HK-2 (cell line): Measurements from ENCODE around the gene SETBP1.

Experiments used
- DNase-seq: peaks from one replicate; pipeline ENCODE4 v3.0.0-alpha.2; 2018; ENCODE audit not compliant: unreplicated experiment

The SETBP1 gene

DNA sequence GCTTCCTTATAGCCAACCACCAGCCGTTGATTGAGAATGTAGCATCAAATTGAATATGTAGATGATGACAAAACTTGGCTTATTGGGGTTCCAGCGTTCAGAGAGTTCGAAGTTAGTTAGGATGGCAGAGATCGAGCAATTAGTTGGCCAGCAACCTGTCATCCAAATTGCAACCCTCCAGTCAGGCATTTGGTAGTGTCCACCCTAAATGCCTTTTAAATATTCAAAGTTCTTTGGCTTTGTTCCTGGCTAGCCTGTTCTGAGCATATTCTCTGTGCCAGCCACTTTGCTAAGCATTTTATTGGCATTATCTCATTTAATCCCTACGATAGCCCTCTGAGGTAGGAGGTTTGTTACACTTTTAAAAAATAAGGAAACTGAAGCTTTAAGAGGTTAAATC is 342.8 kb downstream of the SETBP1 start:
- DNase-seq = no peak

DNA sequence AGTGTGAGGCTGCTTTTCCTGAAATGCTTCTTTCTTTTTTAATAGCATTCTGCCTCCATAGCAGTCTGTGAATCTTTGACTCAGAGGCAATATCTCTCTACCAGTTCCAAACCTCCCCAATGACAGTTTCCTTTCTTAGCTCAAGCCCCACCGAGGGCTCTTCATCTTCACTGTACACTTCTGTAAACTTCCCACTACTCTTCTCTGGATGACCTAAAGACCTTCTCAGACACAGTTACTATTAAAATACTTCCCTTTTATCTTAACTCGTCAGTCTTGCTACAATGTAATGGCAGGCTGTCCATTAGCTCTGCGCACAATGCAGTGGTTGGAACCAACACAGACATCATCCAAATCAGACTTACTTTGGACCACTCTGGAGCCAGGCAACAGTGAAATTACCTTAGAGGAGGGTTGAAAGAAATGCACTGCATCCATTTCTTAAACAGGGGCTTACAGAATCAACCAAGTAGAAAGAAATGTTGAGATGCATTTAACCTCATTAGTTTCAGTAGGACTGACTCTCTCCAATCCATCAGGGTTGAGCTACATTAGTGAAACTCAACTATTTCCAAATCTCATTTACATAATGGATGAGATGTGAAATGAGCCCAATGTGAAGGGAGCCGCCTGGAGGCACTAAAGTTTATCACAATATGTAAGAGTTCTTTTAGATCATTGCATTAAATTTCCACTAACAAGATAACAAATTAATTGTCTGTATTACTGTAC is 343.8 kb downstream of the SETBP1 start:
- DNase-seq = no peak

DNA sequence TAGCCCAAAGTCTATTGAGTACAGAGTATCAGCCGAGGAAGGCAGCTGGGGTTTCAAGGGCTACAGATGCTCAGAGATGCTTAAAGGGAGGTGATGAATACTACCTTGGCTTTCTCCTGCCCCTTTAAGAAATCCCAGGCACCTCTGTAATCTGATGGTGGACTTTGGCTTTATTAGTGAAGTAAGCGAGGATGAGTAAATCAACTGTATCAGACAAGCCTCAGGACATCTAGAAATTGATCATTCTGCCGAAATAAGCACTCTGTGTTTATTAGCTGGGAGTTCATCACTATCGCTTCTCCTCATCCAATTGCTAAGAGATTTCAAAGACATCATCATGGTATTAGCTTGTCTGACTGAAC is 344.4 kb downstream of the SETBP1 start:
- DNase-seq = no peak

GRCh38 chr18:45026162-45026561 is 345.5 kb downstream of the SETBP1 start:
- DNase-seq = no peak

DNA sequence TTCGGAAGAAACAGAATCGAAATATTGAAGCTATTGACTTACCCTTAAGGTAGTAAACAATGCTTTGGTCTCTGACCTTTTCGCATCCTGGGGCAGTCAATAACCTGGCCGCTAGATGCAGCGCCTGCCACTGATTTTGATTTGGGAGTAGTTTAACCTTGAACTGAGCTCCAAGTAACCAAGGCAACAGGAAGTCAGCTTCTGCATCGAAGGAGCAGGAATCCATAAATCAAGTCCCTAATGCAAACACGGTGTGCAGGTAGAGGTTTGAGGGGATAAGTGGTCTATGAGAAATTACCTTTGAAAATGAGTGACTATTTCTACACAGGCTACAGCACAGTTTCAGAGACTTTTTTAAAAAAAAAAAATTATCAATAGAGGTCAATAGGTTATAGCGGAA is 353.5 kb downstream of the SETBP1 start:
- DNase-seq = no peak

DNA sequence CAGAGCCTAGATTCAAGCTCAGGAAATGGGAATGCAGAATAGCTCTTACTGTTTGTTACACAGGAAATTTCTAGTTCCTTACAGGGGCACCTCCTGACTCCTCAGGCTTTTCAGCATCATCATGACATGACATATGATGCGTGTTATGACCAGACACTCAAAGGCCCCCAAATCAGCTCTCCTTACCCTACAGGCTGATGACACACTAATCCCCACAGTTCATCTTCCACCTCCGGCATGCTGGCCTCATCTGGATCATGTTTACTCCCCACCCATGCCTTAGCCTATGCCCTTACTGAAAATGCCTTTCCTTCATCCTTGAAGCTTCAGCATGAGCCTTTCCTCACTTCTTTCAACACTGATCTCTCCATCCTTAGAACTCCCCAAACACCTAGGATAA is 356.9 kb downstream of the SETBP1 start:
- no peak for DNase-seq

DNA sequence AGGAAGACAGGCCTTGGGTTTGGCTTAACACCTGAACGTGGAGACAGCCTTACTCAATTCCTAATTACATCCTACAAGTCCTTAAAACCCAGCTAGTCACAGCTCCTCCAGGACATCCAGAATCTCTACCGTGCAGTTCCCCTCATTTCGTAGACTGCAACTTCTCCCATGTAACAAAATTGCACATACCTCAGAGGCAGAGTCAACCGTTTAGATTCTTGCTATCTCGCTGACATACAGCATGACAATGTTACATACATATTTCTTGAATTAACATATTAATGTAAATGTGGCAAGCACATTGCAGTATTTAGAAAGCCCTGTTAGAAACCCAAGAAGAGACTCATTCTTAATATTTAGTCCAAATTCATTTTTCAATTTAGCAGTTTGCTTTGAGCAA is 358.7 kb downstream of the SETBP1 start:
- DNase-seq = no peak

GRCh38 chr18:45040879-45041278 is 360.2 kb downstream of the SETBP1 start:
- DNase-seq = no peak

GRCh38 chr18:45044787-45045186 is 364.1 kb downstream of the SETBP1 start:
- DNase-seq = no peak

- DNase-seq = no peak
These were observed 365.5 kb downstream of the SETBP1 start for GRCh38 chr18:45046228-45046627.

DNA sequence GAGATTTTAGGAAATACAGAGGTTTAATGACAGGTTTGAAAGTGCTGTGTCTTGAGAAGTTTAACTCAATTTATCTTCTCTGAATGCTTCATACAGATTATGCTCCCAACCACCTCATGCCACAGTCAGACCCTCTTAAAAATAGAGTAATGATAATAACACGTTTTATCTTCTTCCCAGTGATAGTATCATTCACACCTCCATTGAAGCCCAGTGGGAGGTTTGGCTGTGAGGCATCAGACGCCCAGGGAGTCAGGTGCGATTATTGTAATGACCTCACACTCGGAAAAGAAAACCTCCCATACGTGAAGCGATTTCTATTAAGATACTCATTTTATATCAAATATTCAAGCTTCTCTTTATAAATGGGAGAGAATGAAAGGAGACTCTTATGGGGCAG is 366.3 kb downstream of the SETBP1 start:
- no peak for DNase-seq

GRCh38 chr18:45049578-45050319 is 369.1 kb downstream of the SETBP1 start:
- no peak for DNase-seq

DNA sequence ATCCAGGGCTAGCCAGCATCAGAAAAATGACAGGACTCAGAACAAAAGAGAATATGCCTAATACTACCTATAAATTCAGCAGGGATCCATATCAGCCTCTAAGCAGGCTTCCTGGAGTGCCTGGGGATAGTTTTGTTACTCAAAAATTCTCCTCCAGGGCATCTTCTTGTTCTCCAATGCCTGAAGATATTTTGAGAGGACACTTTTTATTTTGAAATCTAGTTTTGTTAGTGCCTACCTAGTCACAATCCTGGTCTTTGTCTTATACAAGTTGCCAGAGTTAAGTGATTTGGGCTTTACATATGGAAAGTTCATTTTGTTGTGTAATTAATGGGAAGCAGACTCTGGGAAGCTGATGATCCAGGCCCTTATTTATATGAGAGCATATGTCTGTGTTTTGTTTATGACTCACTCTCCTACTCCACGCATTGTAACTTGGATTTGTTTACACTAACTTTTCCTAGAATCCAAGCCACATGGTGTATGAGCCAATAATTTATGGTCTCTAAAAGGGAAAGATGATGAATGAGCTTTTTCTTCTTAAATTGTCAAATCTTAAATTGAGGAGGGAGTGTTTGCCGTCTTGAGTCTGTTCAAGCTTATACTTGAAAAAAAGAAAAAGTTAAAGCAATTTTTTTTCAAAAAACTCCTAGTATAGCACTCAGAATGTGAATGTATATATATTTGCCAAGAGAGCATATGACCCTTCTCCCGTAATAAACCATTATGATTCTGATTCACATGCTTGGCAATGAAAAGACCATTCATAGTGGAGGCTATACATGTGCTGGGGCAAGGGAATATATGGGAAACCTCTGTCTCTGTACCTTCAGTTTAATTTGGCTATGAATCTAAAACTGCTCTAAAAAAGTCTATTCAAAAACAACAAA is 370.3 kb downstream of the SETBP1 start:
- DNase-seq = no peak

DNA sequence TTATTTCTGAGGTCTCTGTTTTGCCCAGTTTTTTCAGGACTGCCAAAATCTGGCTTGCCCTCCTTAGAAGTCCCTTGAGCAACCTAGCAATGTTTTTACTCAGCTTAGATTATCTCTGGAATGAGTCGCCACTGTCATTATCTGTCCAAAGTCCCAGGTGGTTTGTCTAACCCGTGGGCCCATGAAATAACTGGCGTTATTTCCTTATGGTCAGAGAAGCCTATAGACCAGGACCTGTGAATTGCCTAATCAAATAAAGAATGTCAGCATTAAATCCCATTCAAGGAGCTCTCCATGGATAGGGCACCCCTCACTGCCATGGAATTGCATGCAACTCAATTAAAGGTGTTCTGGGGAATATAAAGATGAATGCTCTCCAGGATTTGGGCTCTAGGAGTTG is 373.9 kb downstream of the SETBP1 start:
- no peak for DNase-seq

GRCh38 chr18:45055811-45056210 is 375.1 kb downstream of the SETBP1 start:
- no peak for DNase-seq

DNA sequence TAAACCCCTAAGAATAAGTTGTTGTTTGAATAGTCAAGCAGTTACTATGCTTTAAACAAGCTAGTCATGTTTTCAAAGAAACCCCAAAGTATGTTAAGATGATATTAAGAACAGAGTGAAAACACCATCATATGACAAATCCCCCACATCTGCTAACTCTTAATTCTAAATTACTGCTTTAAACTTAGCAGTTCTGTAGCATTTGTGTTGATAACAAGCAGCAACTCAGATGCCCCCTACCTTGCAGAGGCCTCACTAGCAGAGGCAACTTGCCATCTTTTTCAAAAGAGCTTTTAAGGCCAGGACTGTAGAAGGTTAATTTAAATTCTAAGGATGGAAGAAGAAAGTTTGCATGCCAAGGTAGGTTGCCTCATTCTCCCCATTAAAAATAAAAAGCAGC is 376.2 kb downstream of the SETBP1 start:
- no peak for DNase-seq

DNA sequence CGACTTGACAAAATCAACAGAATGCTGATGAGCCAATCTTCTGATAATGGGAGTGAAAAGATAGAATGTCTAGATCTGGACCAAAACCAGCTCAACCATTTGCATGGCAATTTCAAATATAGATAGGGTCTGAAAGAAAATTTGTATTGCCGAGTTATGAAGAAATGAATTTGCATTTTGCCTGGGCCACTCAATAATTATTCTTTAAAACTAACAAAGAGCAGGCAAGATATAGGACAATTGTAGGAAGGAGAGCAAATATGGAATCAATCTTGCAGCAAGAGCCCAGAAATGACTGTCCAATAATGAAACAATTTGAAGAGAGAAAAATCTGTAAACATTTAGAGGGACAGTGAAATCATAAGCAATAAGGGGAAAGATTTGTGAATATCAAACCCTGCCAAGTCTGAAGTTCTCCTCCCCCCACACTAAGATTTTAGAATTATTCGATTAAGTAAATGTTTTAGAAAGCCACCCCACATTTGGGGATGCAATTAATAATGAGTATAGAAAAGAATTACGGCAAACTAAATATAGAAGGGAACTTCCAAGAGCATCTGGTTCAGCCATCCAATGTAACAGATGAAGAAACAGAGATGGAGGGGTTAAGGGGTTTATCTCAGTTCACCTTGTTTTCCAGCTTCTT is 377.4 kb downstream of the SETBP1 start:
- DNase-seq = no peak

DNA sequence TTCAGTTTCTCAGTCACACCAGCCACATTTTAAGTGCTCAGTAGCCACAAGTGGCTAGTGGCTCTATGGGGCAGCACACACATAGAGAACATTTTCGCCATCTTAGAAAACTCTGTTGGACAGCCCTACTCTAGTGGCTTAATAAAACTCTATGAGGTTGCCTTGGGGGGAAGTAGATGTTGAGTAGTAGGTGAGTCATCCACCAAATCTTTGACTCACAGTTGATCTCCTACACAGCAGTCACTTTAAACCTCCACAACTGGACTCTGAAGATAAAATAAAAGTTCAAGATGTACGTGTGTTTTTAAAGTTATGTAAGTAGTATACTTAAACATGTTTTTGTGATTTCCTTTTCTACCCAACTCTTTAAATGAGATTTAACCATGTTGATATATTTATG is 379.0 kb downstream of the SETBP1 start:
- DNase-seq = no peak

DNA sequence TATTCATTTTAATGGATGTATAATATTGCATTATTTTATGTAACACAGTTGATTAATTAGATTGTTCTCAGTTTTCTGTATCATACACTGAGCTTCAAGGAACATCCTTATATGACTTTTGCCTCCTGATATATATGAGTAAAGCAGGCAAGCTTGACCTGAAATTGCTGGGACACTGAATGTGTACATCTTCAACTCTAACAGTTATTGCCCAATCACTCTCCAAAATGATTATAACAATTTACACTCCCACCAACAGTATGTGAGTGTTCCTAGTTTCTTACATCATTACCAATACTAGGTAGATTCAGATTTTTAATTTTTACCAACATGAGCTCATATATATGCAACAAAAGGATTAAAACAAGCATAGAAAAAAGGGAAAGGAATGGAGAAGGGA is 379.4 kb downstream of the SETBP1 start:
- DNase-seq = no peak

GRCh38 chr18:45061359-45061758 is 380.7 kb downstream of the SETBP1 start:
- no peak for DNase-seq

GRCh38 chr18:45063246-45064038 is 382.8 kb downstream of the SETBP1 start:
- no peak for DNase-seq
